ENCODE results near the gene NLRC5.

The NLRC5 gene

DNA sequence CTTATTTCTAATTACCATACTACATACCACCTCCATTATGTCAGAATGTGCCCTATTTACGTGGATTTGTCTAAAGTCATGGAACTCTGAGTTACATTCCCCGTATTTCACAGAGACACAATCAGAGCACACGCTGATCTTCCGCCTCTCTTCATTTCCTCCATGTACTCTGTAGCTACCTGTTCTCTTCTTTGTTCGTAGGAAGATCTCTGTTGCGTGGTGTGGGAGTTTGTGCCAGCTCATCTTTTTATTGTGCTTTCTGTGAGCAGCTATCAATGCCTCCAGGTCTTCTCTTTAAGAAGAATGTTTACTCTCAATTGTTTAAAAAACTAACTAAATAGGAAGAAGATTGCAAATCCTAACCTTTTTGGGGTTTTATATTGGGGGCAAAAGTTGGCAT is 26.9 kb downstream of the NLRC5 start:
- Histone ChIP-seq H3K9me3 (replicated peaks in 1 of 2; ENCODE audit: control insufficient read depth in 2 of 2, insufficient read depth in 1 of 2, low read depth in 1 of 2, low read length in 2 of 2) (no peaks in the 10 kb centered on the region), H3K4me1 (ENCODE audit: control insufficient read depth in 2 of 2, insufficient read depth in 1 of 2, low read depth in 1 of 2, low read length in 2 of 2) (no peaks in the 10 kb centered on the region), H4K91ac (ENCODE audit: low read depth, low read length, poor library complexity) (no peak overlapping the region), H3K14ac (ENCODE audit: low read length) (no peak overlapping the region), H2BK12ac (ENCODE audit: low read length) (no peak overlapping the region), H2BK15ac (ENCODE audit: low read length) (no peak overlapping the region), H3K36me3 (replicated peaks in 1 of 2; ENCODE audit: control insufficient read depth in 2 of 2, insufficient read depth in 2 of 2, low read length in 2 of 2) (no peaks in the 10 kb centered on the region), H2BK5ac (ENCODE audit: low read length) (no peak overlapping the region), H3K4me3 (ENCODE audit: low read length in 2 of 2) (no peak overlapping the region), H3K18ac (ENCODE audit: low read length) (no peak overlapping the region), H3K23ac (ENCODE audit: low read depth, low read length, poor library complexity) (no peak overlapping the region), H3K4ac (ENCODE audit: low read length) (no peak overlapping the region), H3K79me1 (ENCODE audit: low read depth, low read length) (no peaks in the 10 kb centered on the region), H3K9ac (ENCODE audit: low read depth, low read length, poor library complexity) (no peak overlapping the region), H4K8ac (ENCODE audit: low read depth, low read length) (no peak overlapping the region), H2AFZ (ENCODE audit: low read length) (no peak overlapping the region), H3K27ac (replicated peaks; ENCODE audit: low read length) (no peak overlapping the region), H3K27me3 (ENCODE audit: control insufficient read depth in 3 of 3, insufficient read depth in 3 of 3, low read depth in 1 of 3, low read length in 3 of 3) (peaks cover 0 to 3% (median 0%) of the 10 kb centered on the region in 3 experiments), H2BK120ac (ENCODE audit: low read depth, low read length) (no peak overlapping the region), H3K4me2 (ENCODE audit: insufficient read depth, low read length, poor library complexity, severe bottlenecking) (no peak overlapping the region), H2AK5ac (ENCODE audit: low read depth, low read length) (no peak overlapping the region)
- no CpG with 5 or more reads among the region's 6 CpGs for WGBS, 2 donors (ENCODE audit: extremely low coverage in 2 of 2, insufficient read length in 2 of 2, insufficient replicate concordance in 1 of 2)
- DNase-seq (ENCODE audit: low spot score) = no peak

- no peak overlapping the region for H3K23ac ChIP-seq (ENCODE audit: low read depth, low read length, poor library complexity)
- no peak overlapping the region for H2AK5ac ChIP-seq (ENCODE audit: low read depth, low read length)
- H3K79me1 ChIP-seq (ENCODE audit: low read depth, low read length) = no peaks in the 10 kb centered on the region
- no peak overlapping the region for H2BK120ac ChIP-seq (ENCODE audit: low read depth, low read length)
- no peaks in the 10 kb centered on the region for H3K9me3 ChIP-seq (replicated peaks in 1 of 2; ENCODE audit: control insufficient read depth in 2 of 2, insufficient read depth in 1 of 2, low read depth in 1 of 2, low read length in 2 of 2)
- no peak overlapping the region for H3K4me2 ChIP-seq (ENCODE audit: insufficient read depth, low read length, poor library complexity, severe bottlenecking)
- H3K27ac ChIP-seq (replicated peaks; ENCODE audit: low read length) = no peak overlapping the region
- no peak for DNase-seq (ENCODE audit: low spot score)
- no peak overlapping the region for H3K4me3 ChIP-seq (ENCODE audit: low read length in 2 of 2)
- no peak overlapping the region for H3K9ac ChIP-seq (ENCODE audit: low read depth, low read length, poor library complexity)
- no peak overlapping the region for H3K18ac ChIP-seq (ENCODE audit: low read length)
- no peak overlapping the region for H2AFZ ChIP-seq (ENCODE audit: low read length)
- no peak overlapping the region for H3K14ac ChIP-seq (ENCODE audit: low read length)
- no peak overlapping the region for H2BK5ac ChIP-seq (ENCODE audit: low read length)
- no peak overlapping the region for H2BK15ac ChIP-seq (ENCODE audit: low read length)
- WGBS, 2 donors (ENCODE audit: extremely low coverage in 2 of 2, insufficient read length in 2 of 2, insufficient replicate concordance in 1 of 2) = no CpG with 5 or more reads among the region's 6 CpGs
- no peak overlapping the region for H4K8ac ChIP-seq (ENCODE audit: low read depth, low read length)
- no peaks in the 10 kb centered on the region for H3K36me3 ChIP-seq (replicated peaks in 1 of 2; ENCODE audit: control insufficient read depth in 2 of 2, insufficient read depth in 2 of 2, low read length in 2 of 2)
- H3K27me3 ChIP-seq (ENCODE audit: control insufficient read depth in 3 of 3, insufficient read depth in 3 of 3, low read depth in 1 of 3, low read length in 3 of 3) = peaks cover 0 to 4% (median 0%) of the 10 kb centered on the region in 3 experiments
- H3K4ac ChIP-seq (ENCODE audit: low read length) = no peak overlapping the region
- no peak overlapping the region for H4K91ac ChIP-seq (ENCODE audit: low read depth, low read length, poor library complexity)
- no peaks in the 10 kb centered on the region for H3K4me1 ChIP-seq (ENCODE audit: control insufficient read depth in 2 of 2, insufficient read depth in 1 of 2, low read depth in 1 of 2, low read length in 2 of 2)
- no peak overlapping the region for H2BK12ac ChIP-seq (ENCODE audit: low read length)
Measured at GRCh38 chr16:57016831-57017230, 27.5 kb downstream of the NLRC5 start.

GRCh38 chr16:57017251-57017650 is 27.9 kb downstream of the NLRC5 start:
- no peak overlapping the region for H2BK15ac ChIP-seq (ENCODE audit: low read length)
- WGBS, 2 donors (ENCODE audit: extremely low coverage in 2 of 2, insufficient read length in 2 of 2, insufficient replicate concordance in 1 of 2) = no CpG with 5 or more reads among the region's 1 CpG
- no peak overlapping the region for H3K9ac ChIP-seq (ENCODE audit: low read depth, low read length, poor library complexity)
- H3K18ac ChIP-seq (ENCODE audit: low read length) = no peak overlapping the region
- H2BK120ac ChIP-seq (ENCODE audit: low read depth, low read length) = no peak overlapping the region
- no peak overlapping the region for H3K4me2 ChIP-seq (ENCODE audit: insufficient read depth, low read length, poor library complexity, severe bottlenecking)
- no peak for DNase-seq (ENCODE audit: low spot score)
- no peaks in the 10 kb centered on the region for H3K36me3 ChIP-seq (replicated peaks in 1 of 2; ENCODE audit: control insufficient read depth in 2 of 2, insufficient read depth in 2 of 2, low read length in 2 of 2)
- no peak overlapping the region for H2BK12ac ChIP-seq (ENCODE audit: low read length)
- no peak overlapping the region for H3K23ac ChIP-seq (ENCODE audit: low read depth, low read length, poor library complexity)
- H4K8ac ChIP-seq (ENCODE audit: low read depth, low read length) = no peak overlapping the region
- H3K27ac ChIP-seq (replicated peaks; ENCODE audit: low read length) = no peak overlapping the region
- no peak overlapping the region for H2BK5ac ChIP-seq (ENCODE audit: low read length)
- no peaks in the 10 kb centered on the region for H3K4me1 ChIP-seq (ENCODE audit: control insufficient read depth in 2 of 2, insufficient read depth in 1 of 2, low read depth in 1 of 2, low read length in 2 of 2)
- no peak overlapping the region for H3K14ac ChIP-seq (ENCODE audit: low read length)
- H2AK5ac ChIP-seq (ENCODE audit: low read depth, low read length) = no peak overlapping the region
- H3K79me1 ChIP-seq (ENCODE audit: low read depth, low read length) = no peaks in the 10 kb centered on the region
- H3K9me3 ChIP-seq (replicated peaks in 1 of 2; ENCODE audit: control insufficient read depth in 2 of 2, insufficient read depth in 1 of 2, low read depth in 1 of 2, low read length in 2 of 2) = no peaks in the 10 kb centered on the region
- H4K91ac ChIP-seq (ENCODE audit: low read depth, low read length, poor library complexity) = no peak overlapping the region
- no peak overlapping the region for H2AFZ ChIP-seq (ENCODE audit: low read length)
- H3K4ac ChIP-seq (ENCODE audit: low read length) = no peak overlapping the region
- peaks cover 0 to 8% (median 0%) of the 10 kb centered on the region in 3 experiments for H3K27me3 ChIP-seq (ENCODE audit: control insufficient read depth in 3 of 3, insufficient read depth in 3 of 3, low read depth in 1 of 3, low read length in 3 of 3)
- H3K4me3 ChIP-seq (ENCODE audit: low read length in 2 of 2) = no peak overlapping the region

DNA sequence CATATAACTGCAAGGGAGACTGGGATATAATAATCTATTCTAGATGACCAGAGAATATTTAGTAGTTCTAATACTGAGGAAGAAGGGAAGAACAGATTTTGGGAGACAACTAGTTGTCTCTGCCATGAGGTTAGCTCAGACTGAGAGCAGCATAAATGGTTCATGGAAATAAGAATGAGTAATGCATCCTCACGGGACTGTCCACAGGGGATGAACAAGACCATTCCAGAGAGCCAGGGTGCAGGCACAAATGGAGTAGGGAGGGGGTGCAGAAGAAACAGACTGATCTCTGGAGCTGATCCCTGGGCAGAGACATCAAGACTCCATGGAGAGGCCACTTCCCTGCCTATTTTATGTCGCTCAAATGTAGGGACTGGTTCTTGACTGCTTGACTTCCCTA is 30.4 kb downstream of the NLRC5 start:
- no CpG with 5 or more reads among the region's 2 CpGs for WGBS, 2 donors (ENCODE audit: extremely low coverage in 2 of 2, insufficient read length in 2 of 2, insufficient replicate concordance in 1 of 2)
- Histone ChIP-seq H3K4ac (ENCODE audit: low read length) (no peak overlapping the region), H3K23ac (ENCODE audit: low read depth, low read length, poor library complexity) (no peak overlapping the region), H3K14ac (ENCODE audit: low read length) (no peak overlapping the region), H3K4me2 (ENCODE audit: insufficient read depth, low read length, poor library complexity, severe bottlenecking) (no peak overlapping the region), H3K79me1 (ENCODE audit: low read depth, low read length) (no peaks in the 10 kb centered on the region), H2AFZ (ENCODE audit: low read length) (no peak overlapping the region), H2AK5ac (ENCODE audit: low read depth, low read length) (no peak overlapping the region), H3K18ac (ENCODE audit: low read length) (no peak overlapping the region), H2BK5ac (ENCODE audit: low read length) (no peak overlapping the region), H3K27ac (replicated peaks; ENCODE audit: low read length) (no peak overlapping the region), H3K36me3 (replicated peaks in 1 of 2; ENCODE audit: control insufficient read depth in 2 of 2, insufficient read depth in 2 of 2, low read length in 2 of 2) (no peaks in the 10 kb centered on the region), H3K9ac (ENCODE audit: low read depth, low read length, poor library complexity) (no peak overlapping the region), H2BK12ac (ENCODE audit: low read length) (no peak overlapping the region), H3K4me3 (ENCODE audit: low read length in 2 of 2) (no peak overlapping the region), H4K91ac (ENCODE audit: low read depth, low read length, poor library complexity) (no peak overlapping the region), H3K27me3 (ENCODE audit: control insufficient read depth in 3 of 3, insufficient read depth in 3 of 3, low read depth in 1 of 3, low read length in 3 of 3) (peaks cover 0 to 22% (median 0%) of the 10 kb centered on the region in 3 experiments), H3K9me3 (replicated peaks in 1 of 2; ENCODE audit: control insufficient read depth in 2 of 2, insufficient read depth in 1 of 2, low read depth in 1 of 2, low read length in 2 of 2) (no peaks in the 10 kb centered on the region), H2BK15ac (ENCODE audit: low read length) (no peak overlapping the region), H4K8ac (ENCODE audit: low read depth, low read length) (no peak overlapping the region), H3K4me1 (ENCODE audit: control insufficient read depth in 2 of 2, insufficient read depth in 1 of 2, low read depth in 1 of 2, low read length in 2 of 2) (no peaks in the 10 kb centered on the region), H2BK120ac (ENCODE audit: low read depth, low read length) (no peak overlapping the region)
- DNase-seq (ENCODE audit: low spot score) = no peak
